Measurements from ENCODE around the gene AGRN.
A peak's percentile ranks its signal among the peaks of the same experiment; 100 is the strongest.

AGRN gene

DNA sequence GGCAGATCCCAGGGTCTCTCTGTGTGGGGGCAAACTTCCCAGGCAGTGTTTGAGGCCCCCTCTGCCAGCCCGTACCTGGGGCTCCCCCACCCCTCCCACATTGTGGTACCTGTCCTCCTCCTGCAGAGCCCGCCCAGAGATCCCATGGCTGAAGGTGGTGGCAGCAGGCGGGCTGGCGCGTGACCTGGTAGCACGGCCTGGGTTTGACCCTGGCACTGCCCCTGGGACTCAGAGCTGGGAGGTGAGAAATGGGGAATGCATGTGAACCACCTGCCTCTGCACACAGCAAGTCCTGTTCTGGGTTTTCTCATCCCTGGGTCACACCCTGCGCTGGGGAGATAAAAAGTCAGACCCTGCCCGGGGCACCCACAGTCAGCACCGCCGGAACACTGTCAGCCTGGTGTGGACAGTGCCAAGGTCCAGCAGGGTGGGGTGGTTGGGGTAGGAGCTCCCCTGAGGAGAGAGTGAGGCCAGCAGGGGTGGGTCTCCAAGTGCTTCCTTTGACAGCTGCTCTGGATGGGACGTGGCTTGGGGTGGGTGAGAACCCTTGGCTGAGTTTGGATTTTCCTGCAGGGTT is 11.8 kb downstream of the AGRN start:
- Mint-ChIP-seq H3K9me3 (no peaks in the 10 kb centered on the region), H3K4me3 (peak overlapping the region; percentile 67), H3K27ac (peak overlapping the region; percentile 29), H3K4me1 (peaks cover 16% of the 10 kb centered on the region), H3K36me3 (peaks cover 5% of the 10 kb centered on the region)
- DNase-seq (ENCODE audit: low spot score in 2 of 2) (no peak), ATAC-seq (no peak)

DNA sequence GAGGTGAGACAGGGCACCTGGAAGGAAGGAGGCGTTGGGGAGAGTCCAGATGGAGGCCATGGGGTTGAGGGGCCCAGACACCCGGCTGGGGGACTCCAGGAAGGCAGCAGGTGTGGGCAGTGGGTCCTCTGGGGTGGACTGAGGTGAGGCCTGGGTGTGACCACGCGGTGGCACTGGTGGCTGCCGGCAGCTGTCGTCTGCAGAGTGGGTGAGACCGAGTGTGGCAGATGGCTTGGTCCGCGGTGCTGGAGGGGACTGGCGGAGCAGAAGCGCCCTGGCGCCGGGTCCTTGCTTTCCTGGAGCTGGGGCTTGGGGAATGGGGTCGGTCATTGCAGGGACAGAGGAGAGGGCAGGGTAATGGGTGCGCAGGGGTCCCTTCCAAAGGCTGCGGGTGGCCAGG is 12.5 kb downstream of the AGRN start:
- H3K9me3 Mint-ChIP-seq = no peaks in the 10 kb centered on the region
- no peak for DNase-seq (ENCODE audit: low spot score in 2 of 2)
- no peak for ATAC-seq
- H3K27ac Mint-ChIP-seq = peak overlapping the region; percentile 29
- peaks cover 16% of the 10 kb centered on the region for H3K4me1 Mint-ChIP-seq
- H3K36me3 Mint-ChIP-seq = peaks cover 5% of the 10 kb centered on the region
- peak overlapping the region; percentile 67 for H3K4me3 Mint-ChIP-seq

DNA sequence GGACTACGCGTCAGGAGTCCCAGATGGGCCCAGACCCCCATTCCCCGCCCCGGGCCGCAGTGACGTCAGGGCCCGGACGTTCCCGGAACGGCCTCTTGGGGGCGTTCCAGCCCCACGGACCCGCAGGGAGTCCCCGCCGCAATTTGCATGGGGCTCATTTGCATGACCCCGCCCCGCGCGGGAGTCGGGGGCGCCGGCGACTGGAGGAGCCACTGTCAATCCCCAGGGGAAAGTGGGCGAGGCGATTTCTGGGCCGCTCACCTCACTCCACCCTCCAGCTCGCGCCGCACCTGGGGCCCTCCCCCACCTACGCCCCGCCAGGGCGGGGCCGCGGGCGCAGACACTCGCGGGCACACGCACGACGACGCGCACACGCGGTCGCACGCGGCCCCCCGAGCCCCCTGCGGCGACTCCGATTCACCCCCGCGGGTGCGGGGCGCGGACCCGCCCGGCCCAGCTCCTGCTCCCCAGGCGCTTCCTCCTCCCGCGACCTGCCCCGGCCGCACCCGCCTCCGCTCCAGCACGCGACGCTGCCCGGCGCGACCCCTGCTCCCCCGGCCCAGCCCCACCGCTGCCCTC is 13.2 kb downstream of the AGRN start:
- peak; percentile 94 for ATAC-seq
- Mint-ChIP-seq H3K9me3 (no peaks in the 10 kb centered on the region), H3K36me3 (peaks cover 5% of the 10 kb centered on the region), H3K4me3 (peak overlapping the region; percentile 67), H3K4me1 (peaks cover 16% of the 10 kb centered on the region), H3K27ac (no peak overlapping the region)
- DNase-seq (ENCODE audit: low spot score in 2 of 2) = peak; percentile 81 to 94

DNA sequence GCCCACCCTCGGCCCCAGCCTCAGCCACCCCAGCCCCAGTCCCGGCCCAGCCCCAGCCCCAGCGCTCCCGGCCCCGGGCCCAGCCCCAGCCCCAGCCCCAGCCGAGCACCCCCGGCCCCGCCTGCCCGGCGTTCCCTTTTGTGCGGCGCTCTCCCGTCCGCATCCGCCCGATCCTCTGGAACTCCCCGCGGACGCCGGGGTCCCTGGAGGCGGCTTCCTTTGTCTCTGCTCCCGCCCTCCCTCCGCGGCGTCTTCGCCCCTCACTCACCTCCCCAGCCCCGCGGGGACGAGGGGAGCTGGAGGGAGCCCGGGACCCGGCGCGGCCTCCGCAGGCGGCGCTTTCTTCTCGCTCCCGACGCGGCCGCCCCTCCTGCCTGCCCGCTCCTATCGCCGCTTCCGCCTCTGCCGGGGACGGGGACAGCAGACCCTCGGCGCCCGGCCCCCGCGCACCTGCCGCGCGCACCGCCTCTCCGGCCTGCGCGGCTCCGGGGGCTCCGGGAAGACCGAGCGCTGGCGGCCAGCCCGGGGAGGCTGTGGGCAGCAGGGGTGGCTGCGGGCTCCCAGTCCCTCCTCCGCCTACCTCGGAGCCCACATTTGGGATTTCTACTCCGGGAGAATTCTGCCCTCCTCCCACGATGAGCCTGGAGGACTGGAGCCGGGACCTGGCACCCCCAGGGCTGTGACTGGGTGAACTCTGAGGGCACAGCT is 14.0 kb downstream of the AGRN start:
- Mint-ChIP-seq H3K9me3 (no peaks in the 10 kb centered on the region), H3K4me1 (peaks cover 23% of the 10 kb centered on the region), H3K27ac (no peak overlapping the region), H3K36me3 (peaks cover 13% of the 10 kb centered on the region), H3K4me3 (peak overlapping the region; percentile 67)
- no peak for DNase-seq (ENCODE audit: low spot score in 2 of 2)
- ATAC-seq = no peak

DNA sequence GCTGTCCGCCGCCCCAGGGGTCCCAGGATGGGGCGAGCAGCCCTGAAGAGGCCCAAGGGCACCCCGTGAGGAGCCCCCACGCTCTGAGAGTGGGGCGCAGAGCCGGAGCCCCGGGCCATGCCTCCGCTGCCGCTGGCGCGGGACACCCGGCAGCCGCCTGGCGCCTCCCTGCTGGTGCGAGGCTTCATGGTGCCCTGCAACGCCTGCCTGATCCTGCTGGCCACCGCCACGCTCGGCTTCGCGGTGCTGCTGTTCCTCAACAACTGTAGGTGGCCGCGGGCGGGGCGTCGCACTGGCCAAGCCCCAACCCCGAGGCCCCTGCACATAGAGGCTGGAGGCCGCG is 14.5 kb downstream of the AGRN start:
- ATAC-seq (no peak), DNase-seq (ENCODE audit: low spot score in 2 of 2) (no peak)
- Mint-ChIP-seq H3K27ac (no peak overlapping the region), H3K36me3 (peaks cover 13% of the 10 kb centered on the region), H3K4me3 (peak overlapping the region; percentile 67), H3K9me3 (no peaks in the 10 kb centered on the region), H3K4me1 (peaks cover 28% of the 10 kb centered on the region)

DNA sequence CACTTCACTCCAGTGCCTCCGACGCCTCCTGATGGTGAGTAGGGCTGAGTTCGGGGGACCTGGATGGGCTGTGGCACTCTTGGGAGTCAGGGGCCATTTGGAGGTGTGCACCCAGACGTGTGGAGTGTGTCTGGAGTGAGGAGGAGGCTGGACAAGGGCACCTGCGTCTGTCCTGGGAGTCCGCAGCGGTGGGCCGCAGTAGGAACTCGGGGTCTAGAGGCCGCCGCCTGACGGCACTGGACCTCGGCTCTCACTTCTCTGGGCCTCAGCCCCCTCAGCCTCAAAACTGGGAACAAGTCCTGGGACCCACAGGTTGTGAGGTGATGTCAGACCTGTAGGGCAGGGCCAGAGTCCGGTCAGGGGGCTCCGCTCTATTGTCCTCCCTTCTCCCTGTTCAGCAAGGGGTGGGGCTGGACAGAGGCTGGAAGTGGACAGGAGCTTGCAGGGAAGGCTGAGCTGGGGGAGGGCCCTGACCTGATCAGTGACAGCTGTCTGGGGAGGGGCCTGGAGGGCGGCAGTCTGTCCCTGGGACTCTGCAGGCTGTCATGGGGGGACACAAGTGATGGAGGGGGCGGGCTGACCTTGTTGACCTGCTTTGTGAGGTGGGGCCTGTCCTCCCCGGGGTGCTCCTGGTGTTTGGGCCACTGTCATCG is 15.5 kb downstream of the AGRN start:
- H3K4me3 Mint-ChIP-seq = no peak overlapping the region
- H3K27ac Mint-ChIP-seq = no peak overlapping the region
- no peaks in the 10 kb centered on the region for H3K9me3 Mint-ChIP-seq
- ATAC-seq (no peak), DNase-seq (ENCODE audit: low spot score in 2 of 2) (no peak)
- peaks cover 35% of the 10 kb centered on the region for H3K4me1 Mint-ChIP-seq
- peaks cover 13% of the 10 kb centered on the region for H3K36me3 Mint-ChIP-seq

DNA sequence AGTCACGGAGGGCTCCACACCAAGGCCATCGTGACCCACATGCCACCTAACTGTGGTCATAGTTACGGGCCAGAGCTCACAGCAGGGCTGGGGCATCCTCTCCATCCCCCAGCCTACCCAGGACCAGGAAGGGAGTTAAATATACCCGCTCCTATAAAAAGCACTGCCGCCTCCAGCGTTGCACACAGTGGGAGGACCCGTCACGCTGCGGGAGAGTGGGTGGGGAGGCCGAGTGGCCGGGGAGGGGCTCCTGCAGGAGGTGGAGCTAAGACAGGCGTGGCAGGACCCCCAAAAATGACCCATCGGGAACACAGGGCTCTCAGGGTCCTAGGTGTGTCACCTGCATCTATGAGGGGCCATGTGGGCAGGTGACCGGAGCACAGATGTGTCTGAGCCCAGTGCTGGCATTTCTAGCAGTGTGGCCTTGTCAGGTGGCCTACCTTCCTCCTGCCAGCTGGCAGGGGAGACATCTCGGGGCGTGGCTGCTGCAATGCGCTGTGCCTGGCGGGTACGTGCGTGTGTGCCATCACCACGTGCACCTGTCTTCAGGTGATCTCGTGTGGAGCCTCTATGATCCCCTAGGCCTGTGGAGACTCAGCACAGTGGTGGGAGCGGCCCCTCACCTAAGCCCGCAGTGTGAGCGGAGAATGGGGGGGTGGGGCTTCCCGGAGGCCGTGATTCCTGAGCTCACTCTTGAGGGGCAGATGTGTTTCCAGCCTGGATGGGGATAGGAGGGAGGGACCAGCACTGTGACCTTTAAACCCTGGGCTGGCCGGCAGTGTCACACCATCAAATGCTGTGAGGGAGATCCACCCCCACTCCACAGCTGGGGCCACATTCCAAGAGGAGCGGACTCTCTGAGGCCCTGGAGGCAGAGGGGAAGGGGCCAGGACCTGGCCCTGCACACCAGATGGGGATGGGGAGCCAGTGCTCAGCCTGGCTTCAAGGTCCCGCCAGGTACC is 17.7 kb downstream of the AGRN start:
- Mint-ChIP-seq H3K36me3 (peaks cover 7% of the 10 kb centered on the region), H3K4me3 (no peak overlapping the region), H3K4me1 (peaks cover 26% of the 10 kb centered on the region), H3K27ac (no peak overlapping the region), H3K9me3 (no peaks in the 10 kb centered on the region)
- no peak for DNase-seq (ENCODE audit: low spot score in 2 of 2)
- no peak for ATAC-seq

DNA sequence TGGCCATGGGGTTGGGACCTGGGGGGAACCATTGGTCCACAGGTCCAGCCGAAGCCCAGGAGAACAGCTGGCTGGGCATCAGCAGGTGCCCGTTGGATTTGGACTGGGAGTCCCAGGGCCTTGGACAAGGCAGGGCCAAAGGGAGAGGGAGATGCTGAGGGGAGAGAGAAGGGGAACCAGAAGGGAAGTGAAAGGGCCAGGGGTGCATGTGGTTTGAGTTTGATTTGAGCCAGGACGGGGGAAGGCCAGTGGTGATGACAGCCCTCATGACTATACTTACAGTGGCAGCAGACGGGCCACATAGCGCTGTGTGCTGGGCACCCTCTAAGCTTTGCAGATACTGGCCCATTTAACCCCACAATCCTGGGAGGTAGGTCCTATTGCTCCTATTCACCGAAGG is 18.8 kb downstream of the AGRN start:
- peak overlapping the region; percentile 77 for H3K4me3 Mint-ChIP-seq
- H3K36me3 Mint-ChIP-seq = peaks cover 7% of the 10 kb centered on the region
- ATAC-seq = peak; percentile 16
- H3K9me3 Mint-ChIP-seq = no peaks in the 10 kb centered on the region
- H3K4me1 Mint-ChIP-seq = peaks cover 30% of the 10 kb centered on the region
- no peak overlapping the region for H3K27ac Mint-ChIP-seq
- DNase-seq (ENCODE audit: low spot score in 2 of 2) = no peak

DNA sequence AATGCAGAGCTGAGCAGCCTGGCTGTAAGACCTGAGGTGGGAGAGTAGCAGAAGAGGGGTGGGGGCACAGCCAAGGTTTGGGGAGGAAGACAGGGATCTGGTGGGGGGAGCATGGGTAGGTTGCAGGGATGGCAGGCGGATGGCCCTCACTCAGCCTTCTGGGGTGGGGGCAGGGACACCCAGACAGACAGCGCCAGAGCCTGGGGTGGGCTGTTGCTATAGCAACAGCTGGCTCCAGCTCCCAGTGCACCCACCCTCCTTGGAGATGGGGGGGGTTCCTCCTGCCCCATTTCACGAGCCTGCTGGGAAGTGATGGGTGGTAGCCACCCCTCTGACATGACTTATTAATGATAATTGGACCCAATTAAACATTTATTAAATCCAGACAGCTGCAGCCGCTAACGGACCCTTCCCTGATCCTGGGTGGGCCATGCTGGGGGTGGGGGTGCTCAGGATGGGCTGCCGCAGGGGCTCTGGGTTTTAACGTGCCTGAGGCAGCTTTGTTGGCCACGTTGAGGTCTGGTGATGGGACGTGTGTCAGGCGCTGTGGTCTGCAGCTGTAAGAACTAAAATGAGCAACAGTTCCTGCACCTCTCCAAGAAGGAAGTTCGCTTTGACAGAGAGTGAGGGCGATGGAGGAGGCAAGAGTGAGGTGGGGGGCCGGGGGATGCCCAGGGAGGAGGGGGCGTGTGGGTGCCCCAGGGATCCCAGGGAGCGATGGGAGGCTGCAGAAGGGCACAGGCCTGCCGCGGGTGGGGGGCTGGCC is 19.4 kb downstream of the AGRN start:
- Mint-ChIP-seq H3K27ac (peak overlapping the region; percentile 46), H3K4me1 (peaks cover 30% of the 10 kb centered on the region), H3K4me3 (peak overlapping the region; percentile 77), H3K36me3 (peaks cover 7% of the 10 kb centered on the region), H3K9me3 (no peaks in the 10 kb centered on the region)
- DNase-seq (ENCODE audit: low spot score in 2 of 2) (no peak), ATAC-seq (peak; percentile 65)

DNA sequence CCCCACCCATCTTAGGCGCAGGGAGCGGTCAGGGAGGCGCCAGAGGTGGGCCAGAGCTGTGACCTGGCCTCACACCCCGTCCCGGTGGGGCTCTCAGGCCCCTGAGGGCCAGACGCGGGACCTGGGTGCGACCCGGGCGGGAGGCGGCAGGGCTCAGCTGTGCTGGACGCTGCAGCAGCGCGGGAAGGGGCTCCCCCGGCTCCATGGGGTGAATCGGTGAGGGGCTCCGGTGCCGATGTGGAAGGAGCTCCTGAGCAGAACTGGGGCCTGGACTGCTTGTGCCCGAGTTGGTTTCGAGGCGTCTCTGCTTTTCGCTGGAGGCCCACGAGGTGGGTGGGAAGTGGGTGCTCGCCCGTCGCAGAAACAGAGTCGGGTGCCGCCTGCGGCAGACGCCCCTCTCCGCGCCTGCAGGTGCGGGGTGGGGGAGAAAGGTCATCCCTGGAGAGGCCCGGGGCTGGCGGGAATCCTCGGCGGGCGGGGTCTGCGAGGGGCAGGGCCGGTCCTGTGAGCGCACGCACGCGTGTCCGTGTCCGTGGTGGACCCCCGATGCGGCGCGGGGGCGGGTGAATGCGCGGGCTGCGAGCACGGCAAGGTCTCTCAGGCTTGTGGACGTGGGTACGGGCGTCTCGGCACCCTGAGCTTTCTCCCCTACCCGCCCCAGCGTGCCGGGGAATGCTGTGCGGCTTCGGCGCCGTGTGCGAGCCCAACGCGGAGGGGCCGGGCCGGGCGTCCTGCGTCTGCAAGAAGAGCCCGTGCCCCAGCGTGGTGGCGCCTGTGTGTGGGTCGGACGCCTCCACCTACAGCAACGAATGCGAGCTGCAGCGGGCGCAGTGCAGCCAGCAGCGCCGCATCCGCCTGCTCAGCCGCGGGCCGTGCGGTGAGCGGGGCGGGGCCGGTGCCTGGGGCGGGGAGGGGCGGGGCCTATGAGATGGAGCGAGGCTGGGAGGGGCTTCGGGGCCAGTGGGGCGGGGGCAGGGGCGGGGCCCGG is 20.4 kb downstream of the AGRN start:
- Mint-ChIP-seq H3K4me1 (peaks cover 30% of the 10 kb centered on the region), H3K27ac (peak overlapping the region; percentile 46), H3K4me3 (peak overlapping the region; percentile 77), H3K9me3 (no peaks in the 10 kb centered on the region), H3K36me3 (peaks cover 7% of the 10 kb centered on the region)
- peak; percentile 80 for ATAC-seq
- peak; percentile 61 to 82 for DNase-seq (ENCODE audit: low spot score in 2 of 2)

DNA sequence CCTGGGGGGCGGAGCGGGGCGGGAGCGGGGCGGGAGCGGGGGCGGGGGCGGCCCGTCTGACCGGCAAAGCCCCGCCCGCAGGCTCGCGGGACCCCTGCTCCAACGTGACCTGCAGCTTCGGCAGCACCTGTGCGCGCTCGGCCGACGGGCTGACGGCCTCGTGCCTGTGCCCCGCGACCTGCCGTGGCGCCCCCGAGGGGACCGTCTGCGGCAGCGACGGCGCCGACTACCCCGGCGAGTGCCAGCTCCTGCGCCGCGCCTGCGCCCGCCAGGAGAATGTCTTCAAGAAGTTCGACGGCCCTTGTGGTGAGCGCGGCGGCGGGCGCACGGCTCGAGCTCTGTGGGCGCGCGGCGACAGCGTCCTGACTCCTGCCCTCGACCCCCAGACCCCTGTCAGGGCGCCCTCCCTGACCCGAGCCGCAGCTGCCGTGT is 21.2 kb downstream of the AGRN start:
- Mint-ChIP-seq H3K4me1 (peaks cover 25% of the 10 kb centered on the region), H3K27ac (no peak overlapping the region), H3K9me3 (no peaks in the 10 kb centered on the region), H3K4me3 (no peak overlapping the region), H3K36me3 (peaks cover 7% of the 10 kb centered on the region)
- no peak for ATAC-seq
- DNase-seq (ENCODE audit: low spot score in 2 of 2) = no peak

DNA sequence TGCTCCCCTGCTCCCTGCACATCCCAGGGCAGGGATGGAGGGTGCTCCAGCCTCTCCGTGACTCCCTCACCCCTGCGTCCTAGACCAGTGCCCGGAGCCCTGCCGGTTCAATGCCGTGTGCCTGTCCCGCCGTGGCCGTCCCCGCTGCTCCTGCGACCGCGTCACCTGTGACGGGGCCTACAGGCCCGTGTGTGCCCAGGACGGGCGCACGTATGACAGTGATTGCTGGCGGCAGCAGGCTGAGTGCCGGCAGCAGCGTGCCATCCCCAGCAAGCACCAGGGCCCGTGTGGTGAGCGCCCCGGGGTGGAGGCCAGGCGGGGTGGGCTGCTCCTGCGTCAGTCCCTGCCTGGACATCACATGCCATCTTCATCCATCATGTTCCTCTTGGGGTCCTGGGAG is 22.0 kb downstream of the AGRN start:
- DNase-seq (ENCODE audit: low spot score in 2 of 2) (no peak), ATAC-seq (no peak)
- H3K9me3 Mint-ChIP-seq = no peaks in the 10 kb centered on the region
- H3K4me1 Mint-ChIP-seq = peaks cover 24% of the 10 kb centered on the region
- no peak overlapping the region for H3K4me3 Mint-ChIP-seq
- no peak overlapping the region for H3K27ac Mint-ChIP-seq
- peaks cover 8% of the 10 kb centered on the region for H3K36me3 Mint-ChIP-seq

DNA sequence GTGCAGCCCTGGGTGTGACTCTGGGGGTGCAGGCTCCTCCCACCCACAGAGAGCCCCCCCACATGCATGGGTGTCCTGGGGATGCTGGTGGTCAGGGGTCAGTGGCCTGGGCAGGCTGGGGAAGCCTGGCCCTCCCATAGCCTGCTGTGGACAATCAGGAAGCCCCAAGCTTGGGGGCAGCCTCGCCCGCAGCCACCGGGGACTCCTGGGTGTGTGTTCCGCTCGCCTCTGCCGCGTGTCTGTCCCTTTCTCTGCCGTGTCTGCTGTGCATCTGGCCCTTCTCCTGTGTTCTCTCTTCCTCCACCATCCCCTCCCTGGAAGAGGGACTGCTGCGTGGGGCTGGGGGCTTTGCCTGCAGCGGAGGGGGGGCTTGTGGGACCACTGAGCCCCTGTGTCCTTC is 22.9 kb downstream of the AGRN start:
- ATAC-seq = no peak
- Mint-ChIP-seq H3K36me3 (peaks cover 14% of the 10 kb centered on the region), H3K4me1 (peaks cover 24% of the 10 kb centered on the region), H3K27ac (peak overlapping the region; percentile 40), H3K9me3 (no peaks in the 10 kb centered on the region), H3K4me3 (peak overlapping the region; percentile 41)
- no peak for DNase-seq (ENCODE audit: low spot score in 2 of 2)
